NK-92 (cell line): ENCODE measurements around the gene KCNJ1.

Experiments used
- DNase-seq: peaks from one replicate; lab custom pipeline; 2025; ENCODE audit not compliant: unreplicated experiment; lab: John Stamatoyannopoulos, UW

The KCNJ1 gene

DNA sequence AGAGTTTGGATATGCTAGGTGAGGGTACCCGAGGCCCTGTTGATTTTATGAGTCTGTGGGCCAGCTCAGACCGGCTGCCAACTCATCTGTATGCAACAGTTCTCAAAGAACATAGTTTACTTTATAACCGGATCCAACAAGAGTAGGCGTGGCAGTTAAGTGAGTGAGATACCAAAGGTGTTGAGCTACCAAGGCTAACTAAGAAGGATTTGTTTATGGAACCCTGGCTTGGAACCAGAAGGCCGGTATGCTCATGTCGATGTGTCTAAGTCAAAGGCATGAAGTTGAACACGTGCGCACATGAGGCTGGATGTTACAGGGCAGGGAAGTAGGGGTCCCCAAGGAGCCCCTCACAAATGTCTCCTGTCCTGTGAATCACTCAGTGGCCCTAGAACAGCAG, at the start of gene KCNJ1:
TSS of gene KCNJ1 (minus strand) at position 20 of the 400 bp plus-strand sequence. CDS start 27,053 bp downstream, outside the sequence.
- no peak for DNase-seq

DNA sequence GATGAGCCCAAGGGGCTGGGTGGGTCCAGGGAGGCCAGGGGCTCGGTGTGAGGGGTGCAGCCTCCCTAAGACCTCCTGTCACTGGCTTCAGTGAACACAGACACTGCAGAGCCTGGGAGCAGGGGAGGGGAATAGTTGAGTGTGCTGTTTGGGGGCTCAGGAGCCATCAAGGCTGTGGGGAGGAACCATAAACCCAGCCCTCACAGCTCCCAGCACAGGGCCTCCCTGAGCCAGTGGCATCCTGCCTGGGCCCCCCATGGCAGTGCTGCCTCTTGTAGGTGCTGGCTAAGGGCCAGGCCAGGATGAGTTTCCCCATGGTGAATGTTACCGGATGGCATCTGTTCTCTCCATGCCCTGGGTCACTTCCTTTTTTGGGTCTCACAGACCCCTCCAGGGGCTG, 49.6 kb upstream of the KCNJ1 start:
- no peak for DNase-seq

DNA sequence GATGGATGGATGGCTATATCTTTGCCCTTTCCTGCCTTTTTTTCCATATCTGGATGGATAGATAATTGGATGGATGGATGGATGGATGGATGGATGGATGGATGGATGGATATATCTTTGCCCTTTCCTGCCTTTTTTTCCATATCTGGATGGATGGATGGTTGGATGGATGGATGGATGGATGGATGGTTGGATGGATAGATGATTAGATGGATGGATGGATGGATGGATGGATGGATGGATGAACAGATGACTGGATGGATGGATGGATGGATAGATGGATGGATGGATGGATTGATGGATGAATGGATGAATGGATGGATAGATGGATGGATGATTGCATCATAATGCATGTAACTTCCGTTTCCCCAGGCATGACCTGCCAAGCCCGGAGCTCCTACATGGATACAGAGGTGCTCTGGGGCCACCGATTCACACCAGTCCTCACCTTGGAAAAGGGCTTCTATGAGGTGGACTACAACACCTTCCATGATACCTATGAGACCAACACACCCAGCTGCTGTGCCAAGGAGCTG, 49.0 kb upstream of the KCNJ1 start:
- DNase-seq, result no peak

DNA sequence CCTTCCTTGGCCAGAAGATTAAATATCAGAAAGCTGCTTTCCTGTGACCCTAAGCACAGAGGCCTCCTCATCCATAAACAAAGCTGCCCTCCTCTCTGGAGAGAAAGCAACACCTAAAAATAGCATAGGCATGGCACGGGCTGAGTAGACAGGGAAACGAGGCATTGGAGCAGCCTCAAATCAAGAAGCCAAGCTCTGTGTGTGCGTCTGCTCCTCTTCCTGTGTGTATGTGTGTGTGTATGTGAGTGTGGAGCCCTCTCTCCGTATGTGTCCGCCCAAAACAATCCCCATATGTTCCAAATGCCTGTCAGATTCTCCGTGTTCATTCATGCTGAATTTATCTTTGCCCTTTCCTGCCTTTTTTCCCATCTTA, 48.0 kb upstream of the KCNJ1 start:
- DNase-seq, result no peak

DNA sequence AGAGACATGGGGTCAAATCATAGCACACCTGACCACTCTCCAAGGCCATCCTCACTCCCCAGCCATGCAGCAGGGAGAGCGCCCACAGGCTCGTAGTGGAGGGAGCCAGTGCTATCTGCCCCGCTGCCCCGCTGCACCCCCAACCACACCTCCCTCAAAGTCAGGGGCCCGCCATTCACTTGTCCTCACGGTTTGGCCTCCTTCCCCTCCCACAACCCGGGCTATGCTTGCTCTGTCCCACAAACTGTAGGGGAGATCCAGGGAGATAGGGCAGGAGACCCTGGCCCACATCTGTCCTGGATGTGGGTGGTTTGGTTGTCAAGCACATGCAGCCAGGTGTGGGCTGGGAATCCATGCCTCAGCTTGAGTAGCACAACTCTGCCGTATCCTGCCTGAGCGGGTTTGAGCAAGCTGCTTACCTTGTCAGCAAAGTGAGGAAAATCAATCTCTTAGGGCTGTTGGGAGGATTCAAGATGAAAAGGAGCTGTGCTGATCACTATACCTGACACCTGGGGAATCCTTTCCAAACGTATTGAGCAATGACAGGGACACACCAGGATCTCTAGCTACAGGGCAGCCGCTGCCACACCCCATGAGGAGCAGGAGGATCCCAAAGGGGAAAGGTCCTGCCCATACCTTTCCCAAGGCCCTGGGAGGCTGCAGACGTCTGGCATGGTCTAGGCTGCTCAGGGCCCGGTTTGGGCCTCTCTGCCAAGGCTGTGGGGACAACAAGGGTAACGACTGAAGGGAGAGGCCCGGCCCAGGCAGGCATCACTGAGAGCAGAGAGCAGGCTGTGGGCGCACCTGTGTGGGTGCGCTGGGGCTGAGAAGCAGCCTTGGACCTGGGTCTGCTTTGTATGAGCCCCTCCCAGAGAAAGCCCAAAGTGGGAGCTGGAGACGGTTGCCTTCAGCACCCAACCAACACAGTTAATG, 47.4 kb upstream of the KCNJ1 start:
- DNase-seq, result no peak

DNA sequence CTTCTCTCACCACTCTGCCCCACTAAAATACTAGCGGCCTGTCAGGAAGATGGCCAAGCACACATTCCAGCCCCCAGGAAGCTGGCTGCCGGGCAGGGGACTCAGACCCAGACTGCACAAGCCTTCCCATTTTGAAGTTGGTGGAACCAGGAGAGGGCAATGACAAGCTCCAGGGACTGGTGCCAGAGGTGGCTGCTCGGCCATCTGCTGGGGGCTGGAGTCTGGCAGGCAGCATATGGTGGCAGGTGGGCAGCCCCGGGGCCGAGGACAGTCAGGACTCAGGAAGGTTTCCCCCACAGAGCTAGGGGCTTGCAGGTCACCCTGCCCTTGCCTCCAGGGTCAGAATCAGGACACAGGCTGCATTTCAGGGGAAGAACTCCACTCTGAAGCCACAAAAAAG, 46.7 kb upstream of the KCNJ1 start:
- DNase-seq, result no peak

DNA sequence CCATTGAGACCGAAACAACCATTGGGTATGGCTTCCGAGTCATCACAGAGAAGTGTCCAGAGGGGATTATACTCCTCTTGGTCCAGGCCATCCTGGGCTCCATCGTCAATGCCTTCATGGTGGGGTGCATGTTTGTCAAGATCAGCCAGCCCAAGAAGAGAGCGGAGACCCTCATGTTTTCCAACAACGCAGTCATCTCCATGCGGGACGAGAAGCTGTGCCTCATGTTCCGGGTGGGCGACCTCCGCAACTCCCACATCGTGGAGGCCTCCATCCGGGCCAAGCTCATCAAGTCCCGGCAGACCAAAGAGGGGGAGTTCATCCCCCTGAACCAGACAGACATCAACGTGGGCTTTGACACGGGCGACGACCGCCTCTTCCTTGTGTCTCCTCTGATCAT, 44.6 kb upstream of the KCNJ1 start:
- DNase-seq, result no peak

DNA sequence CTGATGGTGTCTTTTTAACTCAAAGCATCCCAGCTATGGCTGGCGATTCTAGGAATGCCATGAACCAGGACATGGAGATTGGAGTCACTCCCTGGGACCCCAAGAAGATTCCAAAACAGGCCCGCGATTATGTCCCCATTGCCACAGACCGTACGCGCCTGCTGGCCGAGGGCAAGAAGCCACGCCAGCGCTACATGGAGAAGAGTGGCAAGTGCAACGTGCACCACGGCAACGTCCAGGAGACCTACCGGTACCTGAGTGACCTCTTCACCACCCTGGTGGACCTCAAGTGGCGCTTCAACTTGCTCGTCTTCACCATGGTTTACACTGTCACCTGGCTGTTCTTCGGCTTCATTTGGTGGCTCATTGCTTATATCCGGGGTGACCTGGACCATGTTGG, 44.1 kb upstream of the KCNJ1 start:
- DNase-seq, result no peak

DNA sequence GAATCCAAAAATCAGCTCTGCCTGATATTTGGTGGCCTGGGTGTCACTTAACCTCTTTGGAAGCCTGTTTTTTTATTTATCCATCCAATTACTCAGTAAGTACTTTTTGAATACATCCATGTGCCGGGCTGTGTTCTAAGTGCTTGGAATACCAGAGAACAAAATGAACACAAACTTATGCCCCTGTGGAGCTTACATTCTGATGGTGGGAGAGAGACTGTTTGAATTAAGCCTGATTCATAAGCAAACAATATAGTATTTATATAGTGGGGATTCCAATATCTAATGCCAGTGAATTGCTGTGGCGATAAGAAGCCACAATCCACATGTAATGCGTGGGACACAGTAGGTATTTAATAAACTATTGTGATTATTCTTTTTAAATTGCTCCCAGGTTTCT, 43.5 kb upstream of the KCNJ1 start:
- DNase-seq, result no peak

DNA sequence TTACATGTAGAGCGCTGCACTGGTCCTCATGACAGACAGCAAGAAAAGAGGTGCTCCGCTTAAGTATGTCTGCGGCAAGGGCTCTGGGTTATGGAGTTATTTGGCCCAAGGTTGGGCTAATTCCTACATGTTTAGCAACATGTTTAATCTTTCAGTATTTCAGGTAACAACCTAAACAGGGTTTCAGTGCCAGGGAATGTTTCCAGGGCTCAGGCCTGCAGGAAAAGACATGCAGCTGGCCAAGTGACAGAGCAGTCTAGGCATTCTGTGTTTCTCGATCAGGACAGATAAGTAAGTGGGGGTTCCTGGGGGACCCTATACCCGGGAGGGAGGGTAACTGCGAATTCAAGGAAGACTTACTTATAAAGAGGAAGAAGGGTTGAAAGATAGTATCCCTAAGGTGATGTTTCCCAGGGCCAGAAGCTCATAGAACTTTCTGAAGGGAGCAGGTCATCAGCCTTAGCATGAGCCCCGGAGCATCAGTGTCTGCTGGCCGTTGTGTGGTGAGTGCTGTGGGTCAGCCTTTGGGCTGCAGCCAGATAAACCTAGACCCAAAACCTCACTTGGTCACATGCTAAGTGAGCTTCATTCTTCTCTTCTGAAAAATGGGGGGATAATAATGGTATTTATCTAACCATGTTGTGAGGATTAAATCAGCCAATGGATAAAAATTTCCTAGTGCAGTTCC, 42.5 kb upstream of the KCNJ1 start:
- no peak for DNase-seq

DNA sequence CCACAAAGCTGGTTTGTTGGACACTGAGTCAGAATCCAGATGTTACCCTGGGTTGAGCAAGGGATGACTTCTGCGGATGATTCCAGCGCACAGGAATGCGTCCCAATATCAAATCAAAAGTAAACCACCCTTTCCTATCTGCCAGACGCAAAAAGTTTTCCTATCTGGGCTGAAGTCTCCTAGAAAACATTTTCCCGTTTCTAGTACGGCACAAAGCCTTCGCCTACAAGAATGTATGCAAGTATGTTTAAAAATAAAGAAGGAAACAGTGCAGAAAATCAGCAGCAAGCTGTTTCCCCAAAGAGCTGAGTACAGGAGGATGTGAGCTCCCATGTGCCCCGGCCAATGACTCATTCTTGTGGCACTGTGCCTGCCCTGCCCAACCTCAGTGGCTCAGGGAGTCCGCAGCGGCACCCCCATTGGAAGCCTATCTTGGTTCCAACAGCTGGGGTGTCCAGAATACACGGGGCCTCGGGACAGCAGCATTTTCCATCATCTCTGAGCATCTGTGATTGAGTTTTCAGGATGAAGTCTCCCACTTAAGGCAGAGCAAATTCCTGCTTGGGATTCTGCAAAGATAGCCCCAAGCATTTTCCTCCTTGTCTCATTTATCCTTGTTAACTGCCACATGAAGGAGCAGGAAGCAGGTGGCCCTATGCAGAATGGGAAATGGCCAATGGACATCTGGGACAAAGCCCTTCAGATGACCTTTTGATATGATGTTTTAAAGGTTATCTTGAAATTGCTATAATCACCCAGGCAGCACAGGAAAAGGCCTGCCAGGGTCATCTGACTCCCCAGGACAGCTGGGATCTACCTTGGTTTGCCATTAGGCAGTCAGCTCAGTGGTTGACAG, 41.5 kb upstream of the KCNJ1 start:
- no peak for DNase-seq

DNA sequence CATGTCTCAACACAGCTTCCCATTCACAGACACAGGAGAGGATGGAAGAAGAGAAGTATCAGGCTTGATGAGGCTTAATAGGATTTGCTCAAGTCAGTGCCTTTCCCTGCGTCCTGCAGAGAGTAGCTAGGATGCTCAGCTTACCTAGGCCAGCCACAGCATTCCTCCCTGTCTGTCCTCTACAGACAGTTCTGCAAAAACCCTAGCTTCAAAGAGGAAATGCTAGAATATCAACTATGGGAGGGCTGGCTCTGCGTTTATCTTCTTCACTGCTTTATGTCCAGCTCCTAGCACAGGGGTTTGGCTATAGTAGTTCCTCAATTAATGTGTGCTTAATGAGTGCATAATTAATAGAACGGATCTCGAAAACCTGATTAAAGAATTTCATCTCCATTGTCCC, 40.5 kb upstream of the KCNJ1 start:
- no peak for DNase-seq

DNA sequence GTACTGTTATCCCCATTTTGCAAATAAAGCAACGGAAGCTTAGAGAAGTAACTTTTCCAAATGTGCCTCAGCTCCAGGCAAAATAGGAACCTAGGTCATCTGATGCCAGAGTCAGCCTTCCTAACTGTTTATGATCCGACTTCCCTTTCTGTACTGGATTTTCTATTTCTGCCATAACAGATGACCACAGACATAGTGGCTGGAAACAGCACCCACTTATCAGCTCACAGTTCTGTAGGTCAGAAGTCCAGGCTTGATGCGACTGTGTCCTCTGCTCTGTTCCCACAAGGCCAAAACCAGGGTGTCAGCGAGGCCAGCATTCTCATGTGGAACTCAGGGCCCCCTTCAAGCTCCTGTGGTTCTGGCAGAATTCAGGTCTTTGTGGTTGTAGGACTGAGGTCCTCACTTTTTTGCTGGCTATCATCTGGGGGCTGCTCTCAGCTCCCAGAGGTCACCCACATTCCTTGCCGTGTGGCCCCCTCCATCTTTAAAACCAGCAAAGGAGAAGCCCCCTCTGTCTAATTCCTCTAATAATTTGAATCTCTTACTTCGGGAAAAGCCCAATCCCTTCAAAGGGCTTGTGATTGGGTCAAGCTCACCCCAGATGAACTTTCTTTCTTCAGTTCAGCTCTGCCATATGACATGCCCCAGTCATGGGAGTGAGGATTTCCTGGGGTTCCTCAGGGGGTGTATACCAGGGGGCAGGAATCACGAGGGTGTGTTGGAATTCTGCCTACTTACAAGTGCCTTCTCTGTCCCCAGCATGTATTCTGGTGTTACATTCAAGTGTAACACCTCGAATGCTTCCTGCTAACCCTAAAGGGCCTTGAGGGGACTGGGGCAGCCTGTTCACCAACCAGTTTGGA, 39.3 kb upstream of the KCNJ1 start:
- no peak for DNase-seq

DNA sequence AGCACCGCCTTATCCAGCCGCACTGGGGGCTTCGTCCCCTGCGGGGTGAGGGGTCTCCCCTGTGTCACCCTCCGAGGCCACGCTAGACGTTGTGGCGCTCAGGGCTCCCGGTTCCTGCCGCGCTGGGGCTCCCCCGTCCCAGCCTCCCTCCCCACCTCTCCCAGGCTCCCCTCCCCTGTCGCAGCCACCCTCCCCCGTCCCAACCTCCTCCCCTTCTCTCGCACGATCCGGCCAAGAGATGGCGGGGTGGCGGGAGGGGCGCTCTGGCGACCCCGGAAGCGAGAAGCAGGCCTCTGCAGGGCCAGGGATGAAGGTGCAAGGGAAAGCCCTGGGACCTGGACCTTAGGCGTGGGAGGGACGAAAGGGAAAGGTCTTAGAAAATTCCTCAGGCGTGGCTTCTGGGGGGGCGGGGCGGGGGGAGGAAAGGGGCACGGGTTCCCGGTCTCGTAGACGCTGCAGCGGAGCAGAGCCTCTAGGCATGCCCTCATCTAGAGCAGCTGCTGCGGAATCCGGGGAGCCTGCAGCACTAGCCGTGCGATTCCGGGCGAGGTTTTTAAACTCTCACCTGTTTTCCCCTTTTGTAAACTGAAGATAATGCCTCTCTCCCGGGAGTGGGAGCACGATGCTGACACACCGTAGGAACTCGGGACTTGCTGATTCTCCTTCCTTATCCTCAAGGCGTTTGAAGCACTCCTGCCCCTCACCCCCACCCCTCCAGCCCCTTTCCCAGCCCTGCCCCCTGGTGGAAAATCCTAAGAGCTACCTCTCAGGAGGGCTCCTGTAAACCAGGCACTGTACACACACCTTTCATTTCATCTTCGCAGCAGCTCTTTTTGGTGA, 38.5 kb upstream of the KCNJ1 start:
- DNase-seq, result no peak

DNA sequence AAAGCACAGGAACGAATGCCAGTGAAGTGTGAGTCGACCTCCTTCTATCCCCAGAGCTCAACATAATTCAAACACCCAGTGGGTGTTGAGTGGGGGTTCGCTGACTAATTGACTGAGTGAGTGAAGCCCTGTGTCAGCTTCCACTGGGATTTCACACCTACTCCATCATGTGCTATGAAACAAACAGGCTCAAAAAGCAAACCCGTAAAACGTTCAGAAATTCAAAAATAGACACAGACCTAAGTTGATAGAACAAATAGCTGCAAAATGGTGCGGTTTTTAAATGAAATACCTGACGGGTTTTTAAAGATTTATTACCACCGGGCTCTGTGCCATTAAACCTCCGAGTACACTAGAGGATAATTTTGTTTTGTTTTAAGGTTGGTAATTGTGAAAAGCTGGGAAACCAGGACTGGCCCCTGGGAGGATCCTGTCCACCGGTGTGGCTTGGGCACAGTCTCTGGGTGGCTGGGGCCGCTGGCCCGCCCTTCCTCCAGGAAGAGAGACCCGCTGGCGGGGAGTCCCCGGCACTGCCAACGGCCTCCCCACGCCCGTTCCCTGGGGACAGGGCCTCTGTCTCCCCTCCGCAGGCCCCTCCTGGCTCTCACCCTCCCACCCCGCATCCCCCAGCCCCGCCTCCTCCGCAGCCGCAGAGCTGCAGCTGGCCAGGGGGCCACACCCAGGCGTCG, 37.7 kb upstream of the KCNJ1 start:
- no peak for DNase-seq

DNA sequence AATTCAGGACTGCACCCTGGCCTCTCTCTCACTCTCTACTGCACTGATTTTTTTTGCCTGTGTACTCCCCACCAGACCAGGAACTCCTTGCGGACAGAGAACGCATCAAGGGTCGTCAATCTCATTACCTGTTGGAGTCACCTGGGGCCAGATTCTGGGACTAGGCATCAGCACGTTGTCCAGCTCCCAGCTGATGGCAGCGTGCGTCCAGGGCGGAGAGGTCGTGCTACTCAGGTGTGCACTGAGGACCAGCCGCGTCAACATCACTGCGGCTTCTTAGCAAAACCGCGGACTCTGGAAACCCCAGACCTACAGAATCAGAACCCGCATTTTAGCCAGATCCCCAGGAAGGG, 37.2 kb upstream of the KCNJ1 start:
- DNase-seq, result no peak

DNA sequence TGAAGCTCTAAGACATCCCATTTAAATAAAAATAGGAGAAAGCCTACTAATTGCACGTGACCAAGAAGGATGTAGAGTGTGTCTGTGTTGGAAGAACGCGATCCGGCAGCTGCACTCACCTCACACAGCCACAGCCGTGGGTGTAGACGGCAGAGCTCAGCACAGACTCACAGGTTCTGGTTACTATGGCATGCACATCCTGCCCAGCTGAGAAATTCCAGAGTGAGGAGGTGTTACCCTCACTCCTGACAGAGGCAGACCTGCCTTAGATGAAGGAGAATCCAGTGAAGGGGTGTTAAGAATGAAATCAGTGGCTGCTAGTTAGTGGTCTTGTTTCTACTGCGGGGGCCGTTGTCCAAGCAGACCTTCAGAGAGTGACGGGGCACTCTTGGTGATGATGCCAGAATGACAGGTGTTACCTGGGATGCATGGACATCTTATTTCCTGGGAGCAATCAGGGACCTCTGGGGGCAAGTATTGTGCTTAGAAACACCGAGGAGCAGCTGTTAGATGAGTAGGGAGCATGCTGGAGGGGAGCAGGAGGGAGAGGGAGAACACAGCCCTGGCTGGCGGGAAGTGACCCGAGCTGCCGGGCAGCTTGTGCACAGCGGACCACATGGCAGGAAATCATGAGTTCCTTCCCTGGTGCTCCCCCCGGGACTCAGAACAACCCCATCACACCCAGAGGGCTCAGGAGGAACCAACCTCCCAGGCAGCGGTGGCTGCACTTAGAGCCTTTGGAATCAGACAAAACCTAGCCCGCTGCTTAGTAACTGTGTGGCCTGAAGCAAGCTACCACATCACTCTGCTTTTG, 36.4 kb upstream of the KCNJ1 start:
- DNase-seq, result no peak

DNA sequence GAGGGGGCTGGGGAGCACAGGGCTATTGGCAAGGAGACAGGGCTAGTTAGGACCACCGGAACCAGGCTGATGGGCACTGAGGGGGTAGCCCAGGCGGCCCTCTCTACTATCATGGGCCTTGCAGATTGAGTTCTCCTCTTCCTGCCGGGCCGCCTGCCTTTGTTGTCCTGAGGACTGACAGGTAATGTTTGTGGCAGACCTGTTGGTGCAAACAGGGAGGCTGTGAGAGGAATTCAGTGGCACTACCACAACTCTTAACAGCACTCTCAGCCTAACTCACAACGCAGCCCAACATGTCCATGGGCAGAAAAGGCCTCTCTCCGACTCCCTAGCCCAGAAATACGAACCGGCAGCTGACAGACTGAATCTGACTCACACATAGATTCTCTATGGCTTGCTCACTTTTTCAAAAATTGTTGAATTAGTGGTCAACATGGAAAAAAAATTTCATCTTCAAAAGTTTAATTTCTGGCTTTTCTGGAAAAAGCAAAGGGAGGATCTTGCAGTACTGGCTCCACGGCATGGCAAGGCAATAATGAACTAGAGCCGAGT, 35.5 kb upstream of the KCNJ1 start:
- DNase-seq, result no peak
